Measurements from ENCODE around the gene DUSP7. TPM values are rescaled to one million over a fixed set of nuclear protein-coding genes. Genes with fewer than 3 reads are reported as not detected.

DUSP7 gene
- total RNA-seq, 1 donor from 2014 or later = 21.7 TPM

GRCh38 chr3:52065264-52065756, 8.9 kb upstream of the DUSP7 start:
- no peak overlapping the region for H3K27ac Mint-ChIP-seq (ENCODE audit: unreplicated experiment)
- peaks cover 8% of the 10 kb centered on the region for H3K27me3 Mint-ChIP-seq (ENCODE audit: unreplicated experiment)
- no peak overlapping the region for H3K4me3 Mint-ChIP-seq (ENCODE audit: unreplicated experiment)
- no peaks in the 10 kb centered on the region for H3K9me3 Mint-ChIP-seq (ENCODE audit: unreplicated experiment)
- TF ChIP-seq CTCF (IDR thresholded peaks at IDR 0.05; ENCODE audit: unreplicated experiment) = no peak
- no peaks in the 10 kb centered on the region for H3K36me3 Mint-ChIP-seq (ENCODE audit: low read depth, unreplicated experiment)
- H3K4me1 Mint-ChIP-seq (ENCODE audit: unreplicated experiment) = peaks cover 10% of the 10 kb centered on the region
- no peak for DNase-seq (ENCODE audit: low spot score)

- H3K27me3 Mint-ChIP-seq (ENCODE audit: unreplicated experiment) = peaks cover 8% of the 10 kb centered on the region
- H3K9me3 Mint-ChIP-seq (ENCODE audit: unreplicated experiment) = no peaks in the 10 kb centered on the region
- TF ChIP-seq CTCF (IDR thresholded peaks at IDR 0.05; ENCODE audit: unreplicated experiment) = no peak
- H3K4me1 Mint-ChIP-seq (ENCODE audit: unreplicated experiment) = peaks cover 7% of the 10 kb centered on the region
- no peak overlapping the region for H3K4me3 Mint-ChIP-seq (ENCODE audit: unreplicated experiment)
- H3K27ac Mint-ChIP-seq (ENCODE audit: unreplicated experiment) = no peak overlapping the region
- no peaks in the 10 kb centered on the region for H3K36me3 Mint-ChIP-seq (ENCODE audit: low read depth, unreplicated experiment)
- DNase-seq (ENCODE audit: low spot score) = no peak
These were observed 8.2 kb upstream of the DUSP7 start for GRCh38 chr3:52064561-52064960.

- no peak overlapping the region for H3K27ac Mint-ChIP-seq (ENCODE audit: unreplicated experiment)
- no peak overlapping the region for H3K4me3 Mint-ChIP-seq (ENCODE audit: unreplicated experiment)
- H3K9me3 Mint-ChIP-seq (ENCODE audit: unreplicated experiment) = no peaks in the 10 kb centered on the region
- peaks cover 7% of the 10 kb centered on the region for H3K4me1 Mint-ChIP-seq (ENCODE audit: unreplicated experiment)
- no peaks in the 10 kb centered on the region for H3K36me3 Mint-ChIP-seq (ENCODE audit: low read depth, unreplicated experiment)
- TF ChIP-seq CTCF (IDR thresholded peaks at IDR 0.05; ENCODE audit: unreplicated experiment) = no peak
- DNase-seq (ENCODE audit: low spot score) = no peak
- H3K27me3 Mint-ChIP-seq (ENCODE audit: unreplicated experiment) = peaks cover 8% of the 10 kb centered on the region
These were observed 6.8 kb upstream of the DUSP7 start for GRCh38 chr3:52063026-52063723.

- Mint-ChIP-seq H3K4me1 (ENCODE audit: unreplicated experiment) (peaks cover 5% of the 10 kb centered on the region), H3K9me3 (ENCODE audit: unreplicated experiment) (no peaks in the 10 kb centered on the region), H3K36me3 (ENCODE audit: low read depth, unreplicated experiment) (no peaks in the 10 kb centered on the region), H3K27me3 (ENCODE audit: unreplicated experiment) (peaks cover 12% of the 10 kb centered on the region), H3K27ac (ENCODE audit: unreplicated experiment) (no peak overlapping the region), H3K4me3 (ENCODE audit: unreplicated experiment) (no peak overlapping the region)
- TF ChIP-seq CTCF (IDR thresholded peaks at IDR 0.05; ENCODE audit: unreplicated experiment) = no peak
- no peak for DNase-seq (ENCODE audit: low spot score)
These were observed 6.1 kb upstream of the DUSP7 start for GRCh38 chr3:52062505-52062904.

GRCh38 chr3:52061121-52061910, 4.9 kb upstream of the DUSP7 start:
- no peak for TF ChIP-seq CTCF (IDR thresholded peaks at IDR 0.05; ENCODE audit: unreplicated experiment)
- H3K27me3 Mint-ChIP-seq (ENCODE audit: unreplicated experiment) = peaks cover 18% of the 10 kb centered on the region
- no peaks in the 10 kb centered on the region for H3K9me3 Mint-ChIP-seq (ENCODE audit: unreplicated experiment)
- no peaks in the 10 kb centered on the region for H3K36me3 Mint-ChIP-seq (ENCODE audit: low read depth, unreplicated experiment)
- no peak for DNase-seq (ENCODE audit: low spot score)
- H3K4me3 Mint-ChIP-seq (ENCODE audit: unreplicated experiment) = no peak overlapping the region
- no peak overlapping the region for H3K27ac Mint-ChIP-seq (ENCODE audit: unreplicated experiment)
- H3K4me1 Mint-ChIP-seq (ENCODE audit: unreplicated experiment) = peaks cover 2% of the 10 kb centered on the region

Data from endothelial cell (in vitro differentiated cells).